Thoracic aorta (tissue), 2 donors: Measurements from ENCODE around the gene MRPS34. TPM values are rescaled to one million over a fixed set of nuclear protein-coding genes. Genes with fewer than 3 reads are reported as not detected.
"Not testable (repeated sequence)": the region's sequence is repeated elsewhere in the genome, so short reads cannot be mapped to it uniquely, and the experiment has no call there.

Experiments
- ATAC-seq: fragments of 150-250 bp; one replicate; pipeline ENCODE4 v1.8.0; 2017; ENCODE audit warnings: low read depth; ENCODE audit not compliant: insufficient number of reproducible peaks, low FRiP score
- DNase-seq: peaks from one replicate; pipeline ENCODE4 v3.0.0-alpha.2; 2020; ENCODE audit warnings: low spot score
- H3K27ac ChIP-seq, 2 donors: fragments of 200-600 bp; sonication (generic); 1 replicate in 1 of 2; 2 replicates in 1 of 2; pipeline ENCODE4 v1.5.1; 2016; ENCODE audit warnings: mild to moderate bottlenecking in 2 of 2, moderate library complexity in 2 of 2
- H3K27me3 ChIP-seq: fragments of 200-600 bp; sonication (generic); replicated peaks from 2 replicates; pipeline ENCODE4 v1.6.0; 2016; ENCODE audit warnings: mild to moderate bottlenecking; ENCODE audit not compliant: insufficient read depth
- H3K36me3 ChIP-seq: fragments of 200-600 bp; sonication (generic); one replicate; pipeline ENCODE4 v1.5.1; 2016
- H3K4me1 ChIP-seq, 2 donors: fragments of 200-600 bp; sonication (generic); 1 replicate in 1 of 2; 2 replicates in 1 of 2; pipeline versions ENCODE4 v1.5.1 to v1.6.0; 2016; ENCODE audit warnings: low read depth in 2 of 2, mild to moderate bottlenecking in 1 of 2; ENCODE audit not compliant: control insufficient read depth in 1 of 2
- H3K4me3 ChIP-seq: fragments of 200-600 bp; sonication (generic); 2 replicates; pipeline ENCODE4 v1.5.1; 2016; ENCODE audit warnings: mild to moderate bottlenecking
- H3K9me3 ChIP-seq: fragments of 200-600 bp; sonication (generic); 2 replicates; pipeline ENCODE4 v1.5.1; 2016
- total RNA-seq, 2 donors: library from RNA; depleted of rRNA; stranded (reverse); fragments of >200 nt; gene quantifications; one replicate each; pipeline versions ENCODE4 v1.1.0 to v1.2.3, GENCODE V29; 2016
- TF ChIP-seq, protein P1 (sequence below): fragments of 200-600 bp; sonication (generic); IDR thresholded peaks from one replicate; pipeline ENCODE4 v1.5.1; 2019; ENCODE audit warnings: antibody characterized with exemption

The MRPS34 gene
- total RNA-seq, 2 donors from 2014 or later: 36.9 to 48.3 TPM

DNA sequence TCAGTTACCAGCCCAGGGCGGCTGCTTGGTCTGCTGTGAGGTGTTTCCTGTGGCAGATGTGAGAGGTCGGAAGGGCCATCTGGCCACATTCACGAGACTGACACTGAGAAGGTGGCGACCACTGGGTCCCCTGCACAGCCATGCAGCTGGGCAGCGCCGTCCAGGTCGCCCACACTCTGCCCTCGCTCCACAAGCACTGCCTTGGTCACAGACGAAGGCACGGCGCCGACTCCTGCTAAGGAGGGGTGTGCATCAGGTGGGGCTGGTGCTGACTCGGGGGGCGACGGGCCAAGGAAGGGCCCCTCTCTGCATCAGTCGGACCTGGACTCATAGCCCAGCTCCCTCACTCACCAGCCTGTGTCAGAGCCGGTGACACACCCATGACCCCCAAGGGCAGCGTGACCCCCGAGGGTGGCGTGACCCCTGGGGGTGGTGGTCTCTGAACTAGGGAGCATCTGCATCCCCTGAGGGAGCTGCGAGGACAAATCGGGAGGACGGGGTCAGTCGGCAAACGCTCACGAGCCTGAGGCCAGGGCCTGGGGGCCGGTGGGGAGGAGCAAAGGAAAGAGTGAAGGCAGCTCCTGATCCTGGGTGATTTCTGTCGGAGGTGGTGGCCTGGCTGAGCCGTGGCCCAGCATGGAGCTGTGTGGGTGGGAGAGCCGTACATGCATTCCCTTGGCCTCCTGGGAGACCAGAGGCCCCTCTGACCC, 32.0 kb downstream of the MRPS34 start:
- no peak overlapping the region for H3K4me3 ChIP-seq

DNA sequence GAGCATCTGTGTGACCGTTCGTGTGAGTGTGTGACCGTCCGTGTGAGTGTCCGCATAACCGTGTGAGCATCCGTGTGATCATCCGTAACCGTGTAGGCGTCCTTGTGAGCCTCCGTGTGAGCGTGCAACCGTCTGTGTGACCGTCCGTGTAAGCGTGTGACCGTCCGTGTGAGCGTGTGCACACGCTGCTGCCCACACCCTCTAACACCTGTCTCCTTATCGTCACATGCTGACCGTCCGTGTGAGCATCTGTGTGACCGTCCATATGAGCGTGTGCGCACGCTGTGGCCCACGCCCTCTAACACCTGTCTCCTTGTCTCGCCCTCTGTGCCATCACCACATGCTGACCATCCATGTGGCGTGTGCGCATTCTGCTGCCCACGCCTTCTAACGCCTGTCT, 32.7 kb downstream of the MRPS34 start:
- ATAC-seq (no peak), DNase-seq (no peak)
- Histone ChIP-seq H3K27ac (no peak overlapping the region), H3K4me3 (no peak overlapping the region), H3K36me3 (peaks cover 20% of the 10 kb centered on the region), H3K27me3 (no peaks in the 10 kb centered on the region), H3K9me3 (no peaks in the 10 kb centered on the region), H3K4me1 (no peaks in the 10 kb centered on the region)
- TF ChIP-seq, protein P1, sequence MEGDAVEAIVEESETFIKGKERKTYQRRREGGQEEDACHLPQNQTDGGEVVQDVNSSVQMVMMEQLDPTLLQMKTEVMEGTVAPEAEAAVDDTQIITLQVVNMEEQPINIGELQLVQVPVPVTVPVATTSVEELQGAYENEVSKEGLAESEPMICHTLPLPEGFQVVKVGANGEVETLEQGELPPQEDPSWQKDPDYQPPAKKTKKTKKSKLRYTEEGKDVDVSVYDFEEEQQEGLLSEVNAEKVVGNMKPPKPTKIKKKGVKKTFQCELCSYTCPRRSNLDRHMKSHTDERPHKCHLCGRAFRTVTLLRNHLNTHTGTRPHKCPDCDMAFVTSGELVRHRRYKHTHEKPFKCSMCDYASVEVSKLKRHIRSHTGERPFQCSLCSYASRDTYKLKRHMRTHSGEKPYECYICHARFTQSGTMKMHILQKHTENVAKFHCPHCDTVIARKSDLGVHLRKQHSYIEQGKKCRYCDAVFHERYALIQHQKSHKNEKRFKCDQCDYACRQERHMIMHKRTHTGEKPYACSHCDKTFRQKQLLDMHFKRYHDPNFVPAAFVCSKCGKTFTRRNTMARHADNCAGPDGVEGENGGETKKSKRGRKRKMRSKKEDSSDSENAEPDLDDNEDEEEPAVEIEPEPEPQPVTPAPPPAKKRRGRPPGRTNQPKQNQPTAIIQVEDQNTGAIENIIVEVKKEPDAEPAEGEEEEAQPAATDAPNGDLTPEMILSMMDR: no peak

More for the DNA sequence above, 32.0 kb downstream of the MRPS34 start:
- Histone ChIP-seq H3K27ac (no peak overlapping the region), H3K36me3 (peaks cover 20% of the 10 kb centered on the region), H3K27me3 (no peaks in the 10 kb centered on the region), H3K9me3 (no peaks in the 10 kb centered on the region), H3K4me1 (no peaks in the 10 kb centered on the region)
- TF ChIP-seq, protein P1: no peak
- DNase-seq (no peak), ATAC-seq (no peak)

DNA sequence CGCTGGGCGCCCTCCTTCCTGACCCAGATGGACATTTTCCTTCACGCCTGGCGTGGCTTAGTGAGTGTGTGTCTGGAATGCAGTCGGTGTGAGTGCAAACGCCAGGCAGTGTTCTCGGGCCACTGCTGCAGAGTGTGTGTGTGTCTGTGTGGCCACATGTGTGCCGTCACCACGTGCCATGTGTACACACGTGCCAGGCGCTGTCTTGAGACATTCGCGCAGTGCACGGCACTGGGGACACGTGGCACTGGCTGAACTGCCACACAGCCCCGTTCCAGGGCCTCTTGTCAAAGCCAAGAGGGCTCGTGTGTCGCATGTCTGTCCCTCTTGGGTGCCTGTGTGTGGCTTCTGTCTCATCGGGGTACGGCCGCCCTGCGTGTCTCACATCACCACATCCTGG, 38.1 kb downstream of the MRPS34 start:
- TF ChIP-seq, protein P1: no peak
- no peaks in the 10 kb centered on the region for H3K9me3 ChIP-seq
- H3K4me1 ChIP-seq: no peaks in the 10 kb centered on the region
- peaks cover 20% of the 10 kb centered on the region for H3K36me3 ChIP-seq
- H3K27ac ChIP-seq: no peak overlapping the region
- no peaks in the 10 kb centered on the region for H3K27me3 ChIP-seq
- no peak for DNase-seq
- ATAC-seq: no peak
- H3K4me3 ChIP-seq: no peak overlapping the region

DNA sequence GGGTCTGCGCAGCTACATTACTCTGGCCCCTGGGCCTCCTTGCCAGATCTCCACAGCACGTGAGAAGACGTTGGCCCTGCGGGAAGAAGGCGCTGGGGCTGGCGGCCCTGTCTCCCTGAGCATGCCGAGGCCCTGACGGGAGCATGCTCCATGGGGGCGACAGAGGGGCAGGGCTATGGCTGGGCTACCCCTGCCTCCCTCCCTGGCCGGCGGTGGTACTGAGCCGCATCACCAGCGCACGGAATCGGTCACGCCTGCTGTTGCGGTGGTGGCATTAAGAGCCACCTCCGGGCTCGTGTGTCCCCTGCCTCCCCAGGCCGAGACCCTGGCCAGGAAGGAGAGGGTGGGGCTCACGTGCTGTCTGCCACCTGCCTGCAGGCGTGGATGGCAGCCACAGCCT, 38.8 kb downstream of the MRPS34 start:
- Histone ChIP-seq H3K27me3 (no peaks in the 10 kb centered on the region), H3K4me3 (no peak overlapping the region), H3K27ac (no peak overlapping the region), H3K9me3 (no peaks in the 10 kb centered on the region), H3K36me3 (peaks cover 26% of the 10 kb centered on the region), H3K4me1 (no peaks in the 10 kb centered on the region)
- DNase-seq: no peak
- TF ChIP-seq, protein P1: no peak
- no peak for ATAC-seq

DNA sequence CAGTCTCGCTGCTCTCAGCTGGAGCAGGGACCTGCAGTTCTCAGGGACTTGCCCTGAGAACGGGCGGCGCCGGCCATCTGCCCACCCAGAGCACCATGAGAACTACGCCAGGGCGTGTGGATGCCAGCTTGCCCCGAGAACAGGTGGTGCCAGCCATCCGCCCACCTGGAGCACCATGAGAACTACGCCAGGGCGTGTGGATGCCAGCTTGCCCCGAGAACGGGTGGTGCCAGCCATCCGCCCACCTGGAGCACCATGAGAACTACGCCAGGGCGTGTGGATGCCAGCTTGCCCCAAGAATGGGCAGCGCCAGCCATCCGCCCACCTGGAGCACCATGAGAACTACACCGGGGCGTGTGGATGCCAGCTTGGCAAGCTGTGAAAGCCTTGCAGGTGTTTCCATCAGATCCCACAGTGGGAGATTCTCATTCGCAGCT, 40.4 kb downstream of the MRPS34 start:
- H3K4me3 ChIP-seq, H3K27me3 ChIP-seq, ATAC-seq, H3K4me1 ChIP-seq, DNase-seq, H3K9me3 ChIP-seq, H3K27ac ChIP-seq: not testable (repeated sequence)
- peaks cover 33% of the 10 kb centered on the region for H3K36me3 ChIP-seq

DNA sequence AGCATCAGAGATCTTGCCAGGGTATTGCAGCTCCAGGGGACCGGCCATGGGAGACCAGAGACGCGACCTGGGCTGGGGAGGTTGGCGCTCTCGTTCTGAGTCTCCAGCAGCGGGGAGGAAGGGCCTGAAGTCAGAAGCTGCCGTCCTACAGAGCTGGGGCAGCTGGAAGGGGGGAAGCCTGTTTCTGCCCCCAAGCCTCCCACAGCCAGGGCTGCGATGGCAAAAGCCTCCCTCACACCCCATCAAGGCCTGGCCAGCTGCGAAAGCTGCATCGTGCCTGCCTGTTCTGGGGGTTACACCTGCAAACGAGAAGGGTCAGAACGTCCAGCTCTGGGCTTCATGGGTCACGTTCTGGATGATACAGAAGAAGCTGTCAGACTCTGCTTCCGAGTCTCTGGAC, 40.9 kb downstream of the MRPS34 start:
- ATAC-seq: no peak
- peaks cover 34% of the 10 kb centered on the region for H3K36me3 ChIP-seq
- TF ChIP-seq, protein P1: no peak

More for the DNA sequence above, 40.9 kb downstream of the MRPS34 start:
- Histone ChIP-seq H3K4me3 (no peak overlapping the region), H3K9me3 (no peaks in the 10 kb centered on the region), H3K27me3 (no peaks in the 10 kb centered on the region), H3K27ac (no peak overlapping the region), H3K4me1 (no peaks in the 10 kb centered on the region)
- no peak for DNase-seq
